Natural killer cell (primary cell): ENCODE data around the gene PSKH1. TPM values are rescaled to one million over a fixed set of nuclear protein-coding genes. Genes with fewer than 3 reads are reported as not detected.

Source experiments
- ATAC-seq, 3 donors: fragments of 150-1000 bp in 2 of 3; fragments of 200-7000 bp in 1 of 3; cut with Tn5 transposase; 1 replicate in 1 of 3; 2 replicates in 2 of 3; pipeline ENCODE4 v1.10.0; 2021; ENCODE audit warnings: mild to moderate bottlenecking in 2 of 3, moderate library complexity in 2 of 3
- DNase-seq, 2 donors: peaks; one replicate each; pipeline versions ENCODE4 v3.0.0 to v3.0.0-alpha.2; 2013 to 2021; ENCODE audit warnings: mixed read lengths in 1 of 2
- H3K27ac ChIP-seq: one replicate; pipeline ENCODE4 v1.5.1; 2013; ENCODE audit warnings: mild to moderate bottlenecking, low read length
- H3K27me3 ChIP-seq: one replicate; pipeline ENCODE4 v1.6.1; 2013; ENCODE audit warnings: low read length; ENCODE audit not compliant: control insufficient read depth, insufficient read depth
- H3K36me3 ChIP-seq: one replicate; pipeline ENCODE4 v1.6.1; 2013; ENCODE audit warnings: low read length; ENCODE audit not compliant: control insufficient read depth, insufficient read depth
- H3K4me1 ChIP-seq: one replicate; pipeline ENCODE4 v1.6.1; 2013; ENCODE audit warnings: low read length; ENCODE audit not compliant: control insufficient read depth, insufficient read depth
- H3K4me3 ChIP-seq: one replicate; pipeline ENCODE4 v1.5.1; 2013; ENCODE audit warnings: low read length
- H3K9me3 ChIP-seq: one replicate; pipeline ENCODE4 v1.6.1; 2013; ENCODE audit warnings: low read length; ENCODE audit not compliant: control insufficient read depth, insufficient read depth
- H3K27ac Mint-ChIP-seq, 2 donors: one replicate each; pipeline ENCODE4 v1.8.0; 2022; ENCODE audit warnings: mild to moderate bottlenecking in 2 of 2, mixed read lengths in 2 of 2, moderate library complexity in 1 of 2
- H3K27me3 Mint-ChIP-seq, 2 donors: one replicate each; pipeline ENCODE4 v1.8.0; 2022; ENCODE audit warnings: low read depth in 2 of 2, mixed read lengths in 2 of 2
- H3K36me3 Mint-ChIP-seq: one replicate; pipeline ENCODE4 v1.8.0; 2022; ENCODE audit warnings: mixed read lengths
- H3K4me1 Mint-ChIP-seq, 2 donors: one replicate each; pipeline ENCODE4 v1.8.0; 2022; ENCODE audit warnings: mixed read lengths in 2 of 2
- H3K4me3 Mint-ChIP-seq: one replicate; pipeline ENCODE4 v1.8.0; 2022; ENCODE audit warnings: mild to moderate bottlenecking, moderate library complexity, mixed read lengths
- H3K9me3 Mint-ChIP-seq, 2 donors: one replicate each; pipeline ENCODE4 v1.8.0; 2022; ENCODE audit warnings: mixed read lengths in 2 of 2
- CTCF ChIP-seq: fragments of 200-600 bp; IDR thresholded peaks from one replicate; pipeline ENCODE4 v1.8.0; 2022; ENCODE audit warnings: antibody characterized with exemption
- WGBS: methylation state at CpG from one replicate; pipeline ENCODE4 v1.1.7; 2013; ENCODE audit warnings: missing lambda C conversion rate; ENCODE audit not compliant: insufficient coverage; 5-methylcytosine and 5-hydroxymethylcytosine counted together
- intact Hi-C: fragments of 100-400 bp; cut with micrococcal nuclease; formaldehyde crosslinking; loops from one replicate; pipeline ENCODE4 v1.14.2; 2022
- total RNA-seq, 4 donors: library from RNA; stranded (reverse); fragments of 120-200 nt in 1 of 4; gene quantifications; one replicate each; pipeline versions ENCODE4 v1.2.3 to v1.2.4, GENCODE V29; 2013 to 2022

The PSKH1 gene
- total RNA-seq, 3 donors from 2014 or later (not counting 1 experiment from before 2014, with no cell fraction given): 16.8 to 24.7 (median 19.5) TPM

DNA sequence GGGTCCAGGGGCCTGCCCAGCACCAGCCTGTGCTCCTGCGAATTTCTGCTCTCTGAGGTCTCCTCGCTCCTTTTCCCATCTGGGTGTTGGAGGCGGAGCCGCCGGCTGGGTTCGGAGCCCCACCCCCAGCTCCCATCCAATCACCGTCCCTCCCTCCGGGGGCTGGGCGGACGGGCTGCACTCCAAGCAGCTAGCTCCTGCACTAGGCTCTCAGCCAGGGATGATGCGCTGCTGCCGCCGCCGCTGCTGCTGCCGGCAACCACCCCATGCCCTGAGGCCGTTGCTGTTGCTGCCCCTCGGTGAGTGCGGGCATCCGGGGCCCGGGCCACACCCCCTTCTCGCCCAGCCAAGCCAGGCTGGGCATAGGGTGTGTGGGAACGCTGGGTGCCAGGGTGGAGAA, 8.4 kb upstream of the PSKH1 start, which contains the start of gene NRN1L:
Gene NRN1L, plus strand, starts transcription at position 202 of the 400 bp plus-strand sequence. Its CDS starts 19 bp downstream, at position 221.
- H3K9me3 Mint-ChIP-seq: no peaks in the 10 kb centered on the region
- H3K27me3 Mint-ChIP-seq: no peaks in the 10 kb centered on the region
- peaks cover 0 to 4% of the 10 kb centered on the region in 2 donors for H3K4me1 Mint-ChIP-seq
- H3K4me3 Mint-ChIP-seq: no peak within 1 kb of the TSS
- Histone ChIP-seq H3K4me1 (no peaks in the 10 kb centered on the region), H3K27me3 (no peaks in the 10 kb centered on the region), H3K9me3 (no peaks in the 10 kb centered on the region), H3K36me3 (peaks cover 52% of the 10 kb centered on the region), H3K4me3 (no peak within 1 kb of the TSS), H3K27ac (no peak within 1 kb of the TSS)
- DNase-seq: no peak
- no peak for TF ChIP-seq CTCF
- intact Hi-C loops: loop anchor here (5.0 kb wide), 1 partner anchor 43 kb away; no protein-coding TSS in a partner anchor
- peak within 1 kb of the TSS in 1 of 2 donors; percentile 58 for H3K27ac Mint-ChIP-seq
- 94% methylated on average over 22 of the region's 22 CpGs for whole genome bisulfite sequencing
- H3K36me3 Mint-ChIP-seq: no peaks in the 10 kb centered on the region
- no peak for ATAC-seq

- H3K36me3 ChIP-seq: peaks cover 43% of the 10 kb centered on the region
- no peaks in the 10 kb centered on the region for H3K4me1 ChIP-seq
- Mint-ChIP-seq H3K36me3 (no peaks in the 10 kb centered on the region), H3K27me3 (no peaks in the 10 kb centered on the region), H3K27ac (no peak overlapping the region), H3K9me3 (no peaks in the 10 kb centered on the region), H3K4me1 (peaks cover 0 to 4% of the 10 kb centered on the region in 2 donors), H3K4me3 (no peak overlapping the region)
- H3K4me3 ChIP-seq: no peak overlapping the region
- no peak overlapping the region for H3K27ac ChIP-seq
- intact Hi-C loops: loop anchor here (5.0 kb wide), 1 partner anchor 42 kb away; no protein-coding TSS in a partner anchor
- 97% methylated on average over 11 of the region's 12 CpGs for WGBS
- H3K27me3 ChIP-seq: no peaks in the 10 kb centered on the region
- TF ChIP-seq CTCF: no peak
- DNase-seq (no peak), ATAC-seq (no peak)
- no peaks in the 10 kb centered on the region for H3K9me3 ChIP-seq
Measured at GRCh38 chr16:67885545-67885944, 7.5 kb upstream of the PSKH1 start.

- WGBS: 99% methylated on average over 19 of the region's 19 CpGs
- no peak for DNase-seq
- Mint-ChIP-seq H3K27ac (no peak overlapping the region), H3K27me3 (no peaks in the 10 kb centered on the region), H3K9me3 (no peaks in the 10 kb centered on the region), H3K4me1 (peaks cover 0 to 4% of the 10 kb centered on the region in 2 donors), H3K36me3 (no peaks in the 10 kb centered on the region), H3K4me3 (no peak overlapping the region)
- intact Hi-C loops: loop anchor here (5.0 kb wide), 1 partner anchor 41 kb away; no protein-coding TSS in a partner anchor
- H3K36me3 ChIP-seq: peaks cover 39% of the 10 kb centered on the region
- ATAC-seq: no peak
- no peak overlapping the region for H3K27ac ChIP-seq
- no peaks in the 10 kb centered on the region for H3K27me3 ChIP-seq
- H3K4me3 ChIP-seq: no peak overlapping the region
- TF ChIP-seq CTCF: no peak
- H3K4me1 ChIP-seq: no peaks in the 10 kb centered on the region
- H3K9me3 ChIP-seq: no peaks in the 10 kb centered on the region
Measured at GRCh38 chr16:67885976-67886375, 7.1 kb upstream of the PSKH1 start.

DNA sequence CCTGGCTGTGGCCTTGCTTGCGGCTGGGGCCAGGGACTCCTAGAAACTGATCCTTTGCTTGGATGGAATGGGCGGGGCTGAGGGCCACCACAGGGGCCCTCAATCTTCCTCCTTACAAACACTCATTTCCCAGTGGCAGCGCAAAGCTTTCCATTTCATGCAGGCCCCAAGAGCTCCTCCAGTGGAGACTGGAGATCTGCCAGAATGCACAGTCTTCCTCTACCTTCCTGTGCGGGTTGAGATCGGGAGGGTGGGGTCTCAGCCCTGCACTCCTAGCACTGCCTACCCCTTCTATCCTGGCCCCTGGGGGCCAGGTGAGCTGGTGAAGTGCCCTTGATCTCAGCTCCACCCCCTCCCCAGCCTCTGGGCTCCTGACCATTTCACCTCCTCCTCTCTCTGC, 6.7 kb upstream of the PSKH1 start:
- peaks cover 0 to 4% of the 10 kb centered on the region in 2 donors for H3K4me1 Mint-ChIP-seq
- no peak for TF ChIP-seq CTCF
- H3K36me3 Mint-ChIP-seq: no peaks in the 10 kb centered on the region
- Histone ChIP-seq H3K27ac (no peak overlapping the region), H3K27me3 (no peaks in the 10 kb centered on the region), H3K4me1 (no peaks in the 10 kb centered on the region), H3K36me3 (peaks cover 35% of the 10 kb centered on the region), H3K9me3 (no peaks in the 10 kb centered on the region), H3K4me3 (no peak overlapping the region)
- H3K9me3 Mint-ChIP-seq: no peaks in the 10 kb centered on the region
- intact Hi-C loops: loop anchor here (5.0 kb wide), 1 partner anchor 41 kb away; no protein-coding TSS in a partner anchor
- ATAC-seq: no peak
- WGBS: 92% methylated on average over 5 of the region's 5 CpGs
- no peaks in the 10 kb centered on the region for H3K27me3 Mint-ChIP-seq
- no peak overlapping the region for H3K4me3 Mint-ChIP-seq
- peak overlapping the region in 1 of 2 donors; percentile 43 for H3K27ac Mint-ChIP-seq
- DNase-seq: no peak
